Hepatocyte (in vitro differentiated cells): ENCODE measurements around the gene PRPF31.

Experiments
- CTCF ChIP-seq: fragments of 200-600 bp; sonication (generic); IDR thresholded peaks from 2 replicates; pipeline ENCODE4 v1.5.1; 2016; ENCODE audit warnings: antibody characterized with exemption, mild to moderate bottlenecking; ENCODE audit not compliant: poor library complexity
- EZH2 ChIP-seq: fragments of 200-600 bp; sonication (generic); IDR thresholded peaks from 2 replicates; pipeline ENCODE4 v1.6.1; 2016; ENCODE audit warnings: antibody characterized with exemption, mild to moderate bottlenecking, borderline replicate concordance
- EZH2phosphoT487 ChIP-seq: fragments of 200-600 bp; sonication (generic); IDR thresholded peaks from one replicate; pipeline ENCODE4 v1.6.1; 2018; ENCODE audit warnings: antibody characterized with exemption, mild to moderate bottlenecking, low read depth, moderate library complexity; ENCODE audit not compliant: unreplicated experiment, severe bottlenecking

GRCh38 chr19:54125713-54126112 lies 10.2 kb downstream of the PRPF31 start:
- no peak for TF ChIP-seq CTCF
- TF ChIP-seq EZH2phosphoT487 = no peak
- TF ChIP-seq EZH2 = no peak
